CD4-positive, alpha-beta T cell treated with Interleukin-21 for 1 hour (primary cell): Measurements from ENCODE around the gene KRT36.

ENCODE experiments used
- DNase-seq: peaks from one replicate; pipeline ENCODE4 v3.0.0-alpha.2; 2020

Gene KRT36

DNA sequence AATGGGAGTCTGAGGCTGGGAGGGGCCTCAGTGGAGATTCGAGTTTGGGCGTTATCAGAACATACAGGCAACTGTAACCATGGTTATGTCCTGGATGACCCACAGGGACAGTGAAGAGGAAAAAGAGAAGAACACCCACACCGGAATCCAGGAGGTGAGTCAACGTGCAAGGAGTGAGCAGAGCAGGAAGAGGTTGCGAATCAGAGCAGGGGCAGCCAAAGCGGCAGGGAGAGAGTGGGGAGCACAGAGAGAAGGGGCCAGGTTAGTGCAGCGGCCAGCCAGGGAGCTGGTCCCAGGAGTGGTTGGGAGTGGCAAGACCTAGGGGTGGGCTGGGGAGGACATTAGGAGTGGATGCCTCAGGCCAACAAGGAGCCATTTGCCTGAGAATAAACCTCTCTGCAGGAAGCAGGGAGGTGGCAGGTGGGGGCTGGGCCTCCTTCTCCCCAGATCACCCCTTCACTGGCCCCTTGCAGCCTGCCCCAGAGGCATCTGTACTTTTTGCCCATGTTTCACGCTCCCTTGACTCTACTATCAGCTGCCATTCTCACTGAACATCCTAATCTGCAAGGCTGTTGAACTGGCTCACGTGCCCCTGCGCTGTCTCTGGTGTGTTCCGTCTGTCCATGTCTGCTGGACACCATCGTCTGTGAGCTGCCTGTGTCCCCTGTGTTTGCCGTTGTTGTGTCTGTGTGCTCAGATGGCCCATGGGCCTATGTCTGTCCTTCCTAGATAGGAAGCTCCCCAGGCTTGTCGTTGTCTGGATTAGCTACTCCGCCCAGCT, 10.6 kb upstream of the KRT36 start:
- no peak for DNase-seq

DNA sequence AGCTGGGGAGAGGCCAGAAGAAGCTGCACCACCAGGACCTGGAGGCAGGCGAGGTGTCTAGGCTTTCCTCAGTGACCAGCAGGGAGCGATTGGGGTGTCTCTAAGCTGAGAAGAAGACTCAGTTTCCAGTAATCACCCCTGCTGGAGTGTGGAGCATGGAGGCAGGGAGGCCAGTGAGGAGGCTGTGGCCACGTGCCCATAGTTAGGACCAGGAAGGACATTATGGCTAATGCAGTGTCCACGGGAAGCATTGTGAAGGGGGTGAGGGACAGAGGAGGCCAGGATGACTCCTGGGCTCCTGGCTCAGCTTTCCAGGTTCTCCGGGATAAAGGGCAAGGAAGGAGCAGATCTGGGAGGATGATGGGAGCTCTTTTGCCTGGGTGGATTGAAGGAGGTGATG, 10.0 kb upstream of the KRT36 start:
- no peak for DNase-seq

DNA sequence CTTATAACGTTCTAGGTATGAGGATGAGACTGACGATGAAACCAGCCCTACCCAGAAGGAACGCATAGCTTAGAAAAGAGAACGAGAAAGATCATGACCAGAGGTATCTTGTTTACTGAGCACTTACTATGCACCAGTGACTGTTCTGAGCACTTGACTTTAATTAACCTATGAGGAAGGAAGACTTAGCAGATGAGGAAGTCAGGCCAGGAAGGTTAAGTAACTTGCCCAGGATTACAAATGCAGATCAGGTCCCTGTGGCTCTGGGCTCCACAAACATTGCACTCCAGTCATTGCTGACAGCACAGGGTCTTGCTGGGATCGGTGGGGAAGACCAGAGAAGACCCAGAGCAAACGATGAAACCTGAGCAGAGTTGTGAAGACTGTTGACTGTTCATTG, 8.6 kb upstream of the KRT36 start:
- no peak for DNase-seq

DNA sequence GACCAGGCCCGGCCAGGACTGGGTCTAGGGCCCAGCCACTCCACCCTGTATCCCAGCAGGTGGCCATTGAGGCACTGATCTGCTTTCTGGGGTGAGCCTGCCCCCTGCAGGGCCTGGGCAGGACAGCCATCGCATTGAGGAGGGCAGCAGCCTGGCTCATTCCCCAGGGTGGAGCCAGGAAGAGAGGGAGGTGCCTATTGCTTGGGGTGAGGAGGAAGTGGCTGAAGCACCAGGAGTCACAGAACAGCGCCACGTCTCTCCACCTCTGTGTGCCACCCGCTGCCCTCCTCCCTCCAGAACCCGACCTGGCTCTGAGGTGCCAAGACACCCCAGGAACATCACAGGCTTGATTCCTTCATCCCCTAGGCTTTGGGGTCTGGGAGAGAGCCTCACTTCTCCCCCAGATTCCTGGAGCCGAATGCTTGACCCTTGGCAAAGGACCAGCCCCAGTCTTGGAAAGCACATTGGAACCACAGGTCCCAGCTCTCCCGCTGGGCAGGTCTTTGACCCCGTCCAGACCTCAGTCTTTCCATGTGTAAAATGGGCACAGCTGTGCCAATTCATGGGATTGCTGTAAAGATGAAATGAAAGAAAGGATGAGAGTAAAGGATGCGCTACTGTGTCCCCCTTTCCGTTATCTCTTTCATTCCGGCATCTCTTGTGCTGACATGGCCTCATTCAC, 7.2 kb upstream of the KRT36 start:
- DNase-seq = peak; percentile 71

DNA sequence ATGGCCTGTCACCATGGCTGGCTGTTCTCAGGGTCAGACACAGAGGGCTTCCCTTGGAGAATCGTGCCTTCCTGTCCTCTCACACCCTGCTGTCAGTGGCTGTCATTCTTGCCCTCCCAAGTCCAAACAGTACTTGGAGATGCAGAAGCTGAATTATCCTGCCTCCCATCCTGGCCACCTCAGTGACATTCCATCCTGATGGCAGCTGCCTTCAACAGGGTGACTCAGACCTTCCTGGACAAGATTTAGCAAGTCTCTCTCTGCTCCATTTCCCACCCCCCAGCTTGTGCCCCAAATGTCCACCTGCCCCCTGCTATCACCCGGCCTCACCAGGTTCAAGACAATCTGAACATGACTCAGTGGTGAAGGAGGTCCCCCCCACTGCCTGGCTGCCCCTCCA, 4.8 kb upstream of the KRT36 start:
- DNase-seq = no peak

DNA sequence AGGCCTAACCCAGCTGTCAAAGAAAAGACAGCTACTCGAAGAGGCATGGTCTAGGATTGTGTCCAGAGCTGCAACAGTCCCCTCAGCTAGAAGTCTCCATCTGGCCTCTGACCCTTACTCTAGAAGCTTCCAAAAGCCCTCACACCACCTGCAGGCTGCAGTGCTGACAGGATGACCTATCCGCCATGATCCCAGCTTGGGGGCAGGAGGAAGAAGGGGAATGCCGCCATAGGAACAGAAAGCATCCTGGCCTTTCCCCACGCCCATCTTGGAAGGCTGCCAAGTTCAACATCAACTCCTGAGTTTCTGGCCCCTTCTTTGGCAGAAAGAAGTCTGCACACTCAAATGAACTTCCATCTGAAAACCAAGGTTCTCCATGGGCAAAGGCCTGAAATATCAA, 3.1 kb upstream of the KRT36 start:
- no peak for DNase-seq

DNA sequence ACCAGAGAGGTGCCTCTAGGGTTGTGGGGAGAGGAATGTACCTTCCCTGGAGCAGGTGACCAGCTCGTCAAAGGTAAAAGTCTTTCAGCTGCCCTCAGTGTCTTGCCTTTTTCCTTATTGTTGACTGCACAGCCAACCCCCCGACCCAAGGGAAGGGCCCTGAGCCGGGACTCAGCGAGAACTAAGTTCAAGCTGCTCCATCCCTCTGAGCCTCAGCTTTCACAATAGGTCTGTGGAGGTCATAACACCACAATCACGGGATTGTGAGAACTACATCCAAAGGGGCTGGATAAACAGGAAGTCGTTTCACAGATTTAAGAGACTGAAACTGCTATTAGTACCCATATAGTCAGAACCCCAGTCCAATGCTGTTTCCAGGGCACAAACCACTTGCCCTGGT, 2.6 kb upstream of the KRT36 start:
- DNase-seq = no peak

DNA sequence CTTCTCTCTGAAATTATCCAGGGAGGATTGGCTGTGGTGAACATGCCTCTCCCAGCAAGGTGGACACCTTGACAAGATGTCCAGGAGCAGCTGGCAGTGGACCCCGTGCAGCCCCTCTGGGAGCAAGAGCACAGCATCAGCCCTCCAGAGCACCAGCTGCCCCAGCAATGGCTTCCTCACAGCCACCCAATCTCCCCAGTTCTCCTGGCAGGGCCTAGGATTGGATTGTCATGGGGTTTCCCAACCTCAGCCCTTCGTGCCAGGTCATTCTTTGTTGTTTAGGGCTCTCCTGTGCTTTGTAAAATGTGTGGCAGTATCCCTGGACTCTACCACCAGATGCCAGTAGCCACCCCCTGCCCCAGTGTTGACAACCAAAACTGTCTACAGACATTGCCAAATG, 1.8 kb upstream of the KRT36 start:
- DNase-seq = no peak

DNA sequence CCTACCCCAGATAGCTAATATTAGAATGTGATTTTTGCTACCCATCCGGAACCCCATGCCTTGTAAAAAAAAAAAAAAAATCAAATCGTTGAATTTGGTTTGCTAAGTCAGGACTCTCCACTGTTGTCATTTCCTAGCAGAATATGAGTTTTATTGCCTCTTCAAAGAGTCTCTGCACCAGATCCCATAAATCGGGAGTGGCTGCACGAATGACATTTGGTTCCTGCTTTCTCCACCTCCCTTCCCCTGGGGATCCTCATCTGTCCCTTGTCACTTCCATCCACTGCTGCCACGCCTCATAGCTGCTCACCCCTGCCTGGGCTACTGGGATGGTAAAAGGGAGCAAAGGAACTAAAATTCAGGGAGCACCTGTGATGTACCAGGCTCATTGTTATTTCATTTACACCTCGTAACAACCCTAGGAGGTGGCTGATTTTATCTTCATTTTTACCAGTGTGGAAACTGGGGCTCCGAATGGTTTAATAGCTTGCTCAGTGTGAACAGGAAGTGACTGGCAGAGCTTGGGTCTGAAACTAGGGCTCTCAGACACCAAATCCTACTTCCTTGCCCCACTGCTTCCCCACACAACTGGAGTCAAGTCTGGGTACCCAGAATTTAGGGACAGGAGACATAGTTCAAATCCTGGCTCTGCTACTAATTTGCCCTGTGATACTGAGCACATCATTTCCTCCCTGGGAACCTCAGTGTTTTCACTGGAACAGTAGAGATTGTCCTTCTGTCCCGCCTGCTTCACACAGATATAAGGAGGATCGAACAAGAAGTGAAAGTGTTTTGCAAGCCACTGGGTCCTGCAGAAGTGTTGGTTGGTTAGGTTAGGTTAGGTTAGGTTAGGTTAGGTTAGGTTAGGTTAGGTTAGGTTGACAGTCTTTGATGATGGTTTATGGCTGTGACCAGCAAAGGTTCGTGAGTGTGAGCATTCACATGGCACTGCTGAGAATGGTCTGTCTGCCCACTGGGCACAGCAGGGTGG, 585 bp upstream of the KRT36 start:
- DNase-seq = no peak

DNA sequence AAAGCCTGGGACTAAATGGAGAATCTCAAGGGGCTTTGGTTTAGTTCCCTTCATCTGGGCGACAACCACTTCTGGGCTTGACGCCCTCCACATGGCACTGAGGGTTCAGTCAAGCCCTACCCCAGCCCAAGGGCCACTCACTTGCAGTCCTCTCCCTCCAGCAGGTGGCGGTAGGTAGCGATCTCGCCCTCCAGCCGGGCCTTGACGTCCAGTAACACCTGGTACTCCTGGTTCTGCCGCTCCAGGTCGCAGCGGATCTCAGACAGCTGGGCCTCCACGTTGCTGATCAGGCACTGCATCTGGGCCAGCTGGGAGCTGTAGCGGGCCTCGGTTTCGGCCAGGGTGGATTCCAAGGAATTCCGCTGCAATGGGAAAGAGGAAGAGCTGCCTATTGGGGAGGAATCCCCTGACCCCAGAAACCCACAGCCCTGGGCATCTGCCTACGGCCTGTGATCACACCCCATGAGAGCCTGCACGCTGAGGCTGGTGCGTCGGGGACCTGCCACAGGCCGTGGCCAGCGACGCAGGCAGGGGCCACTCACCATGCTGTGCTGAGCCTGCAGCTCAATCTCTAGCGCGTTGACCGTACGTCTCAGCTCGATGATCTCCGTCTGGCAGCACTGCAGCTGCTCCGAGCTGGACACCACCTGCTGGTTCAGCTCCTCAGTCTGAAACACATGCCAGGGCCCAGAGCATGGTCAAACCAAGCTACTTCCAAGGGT, 2.7 kb downstream of the KRT36 start:
- no peak for DNase-seq

DNA sequence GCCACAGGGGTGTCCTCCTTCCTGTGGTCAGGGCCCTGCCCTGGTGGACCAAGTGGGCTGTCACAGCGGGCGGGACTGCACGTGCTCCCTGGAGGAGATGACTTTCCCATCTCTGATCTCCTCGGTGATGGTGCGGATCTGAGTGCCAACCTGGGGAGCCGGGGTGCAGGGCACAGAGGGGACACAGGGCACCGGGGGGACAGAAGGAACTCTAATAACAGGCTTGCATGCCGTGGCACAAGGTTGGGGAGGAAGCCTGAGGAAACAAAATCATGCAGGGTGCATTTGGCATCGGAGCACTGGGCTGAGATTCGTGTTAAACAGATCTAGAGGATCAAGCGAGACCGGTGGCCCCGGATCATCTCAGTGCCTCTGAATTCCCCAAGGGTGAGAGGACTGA, 3.4 kb downstream of the KRT36 start:
- no peak for DNase-seq

DNA sequence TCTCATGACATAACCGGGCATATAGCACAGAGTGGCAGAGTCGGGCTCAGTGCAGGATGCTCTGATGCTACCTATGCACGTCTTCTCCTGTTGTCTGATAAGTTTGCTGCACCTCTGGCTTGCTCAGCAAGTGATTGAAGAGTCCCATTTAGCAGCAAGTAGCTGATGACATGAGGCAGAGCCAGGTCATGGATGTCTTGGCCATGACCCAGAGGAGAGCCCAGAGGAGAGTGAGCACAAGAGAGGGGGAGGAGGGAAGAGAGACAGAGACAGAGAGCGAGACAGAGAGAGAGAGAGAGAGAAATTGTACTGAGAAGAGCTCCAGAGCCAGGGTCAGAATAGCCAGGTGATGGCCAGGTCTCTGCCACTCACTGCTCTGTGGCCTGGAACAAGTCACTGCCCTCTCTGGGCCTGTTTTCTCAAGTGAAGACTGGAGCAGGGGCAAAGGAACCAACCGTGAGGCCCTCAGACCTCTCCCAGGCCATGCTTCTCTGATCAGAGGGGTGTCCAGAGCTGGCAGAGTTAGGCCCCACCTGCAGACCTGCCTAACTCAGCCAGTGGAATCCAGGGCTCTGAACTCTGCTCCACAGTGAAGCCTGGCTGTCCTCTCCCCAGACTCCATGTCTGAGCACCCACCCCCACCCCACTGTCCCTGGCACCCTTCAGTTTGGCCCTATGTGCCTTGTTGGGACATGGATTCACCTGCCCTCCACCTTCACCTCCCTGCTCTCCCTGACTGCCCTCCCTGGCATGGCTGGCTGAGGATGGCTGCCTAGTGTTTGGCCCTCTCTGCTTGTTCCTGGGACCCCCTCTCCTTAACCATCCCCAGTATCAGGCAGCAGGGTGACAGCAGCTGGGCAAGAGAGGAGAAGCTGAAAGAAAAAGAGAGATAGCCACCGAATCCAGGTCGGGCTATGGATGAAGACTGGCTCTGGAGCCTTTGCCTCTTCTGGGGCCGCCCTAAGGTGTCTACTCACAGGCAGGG, 4.5 kb downstream of the KRT36 start:
- no peak for DNase-seq

DNA sequence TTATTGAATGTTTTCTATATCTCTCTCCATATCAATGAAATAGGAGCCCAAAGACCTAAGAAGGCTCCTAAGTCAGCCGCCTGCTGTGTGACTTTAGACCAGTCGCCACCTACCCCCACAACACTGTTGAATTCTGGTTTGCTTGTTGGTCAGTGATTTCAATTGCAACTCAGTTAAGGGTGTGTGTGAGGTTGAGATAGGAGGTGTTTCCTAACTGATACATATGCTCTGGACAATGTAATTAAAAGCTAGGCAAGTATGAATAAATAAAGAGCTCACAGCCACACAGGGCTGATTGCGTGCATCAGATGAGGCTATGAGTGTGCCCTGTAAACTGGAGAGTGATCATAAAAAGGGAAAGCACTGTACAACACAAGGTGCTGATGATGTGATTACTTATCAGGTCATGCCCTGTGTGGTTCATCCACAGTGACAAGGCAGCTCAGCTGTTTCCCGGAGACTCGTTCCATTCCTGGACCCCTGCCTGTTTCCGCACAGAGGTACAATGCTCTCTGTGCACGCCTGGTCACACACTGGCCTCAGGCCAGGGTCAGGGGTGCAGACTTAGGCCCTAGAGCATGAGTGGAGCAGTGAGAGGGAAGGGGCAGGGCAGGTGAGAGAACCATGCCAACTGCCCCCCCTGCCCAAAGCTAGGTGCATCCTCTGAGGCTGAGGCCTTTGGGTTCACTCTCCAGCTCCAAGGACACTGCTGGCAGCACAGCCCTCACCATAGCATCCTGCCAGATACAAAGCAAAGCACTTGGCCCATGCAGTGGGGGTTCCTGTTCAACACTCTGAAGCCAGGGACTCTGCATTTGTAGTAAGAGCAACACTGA, 5.5 kb downstream of the KRT36 start:
- DNase-seq = no peak

DNA sequence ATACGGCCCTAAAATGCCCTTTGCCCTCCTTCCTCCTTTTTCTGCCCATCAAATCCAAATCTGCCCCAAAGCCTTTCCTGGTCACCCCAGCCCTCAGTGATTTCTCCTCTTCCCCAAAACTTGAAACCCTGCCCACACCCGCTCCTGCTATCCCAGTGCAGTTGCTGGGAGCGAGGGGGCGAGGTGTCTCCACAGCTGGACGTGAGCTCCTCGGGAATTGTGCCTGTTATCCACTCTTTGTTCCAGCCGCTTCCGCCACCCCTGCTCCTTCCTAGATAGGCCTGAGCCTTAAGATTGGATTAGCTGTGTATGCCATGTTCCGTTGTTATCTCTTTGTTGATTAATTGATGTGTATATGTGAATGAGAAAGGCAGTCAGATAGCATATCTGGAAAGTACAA, 6.2 kb downstream of the KRT36 start:
- DNase-seq = no peak

DNA sequence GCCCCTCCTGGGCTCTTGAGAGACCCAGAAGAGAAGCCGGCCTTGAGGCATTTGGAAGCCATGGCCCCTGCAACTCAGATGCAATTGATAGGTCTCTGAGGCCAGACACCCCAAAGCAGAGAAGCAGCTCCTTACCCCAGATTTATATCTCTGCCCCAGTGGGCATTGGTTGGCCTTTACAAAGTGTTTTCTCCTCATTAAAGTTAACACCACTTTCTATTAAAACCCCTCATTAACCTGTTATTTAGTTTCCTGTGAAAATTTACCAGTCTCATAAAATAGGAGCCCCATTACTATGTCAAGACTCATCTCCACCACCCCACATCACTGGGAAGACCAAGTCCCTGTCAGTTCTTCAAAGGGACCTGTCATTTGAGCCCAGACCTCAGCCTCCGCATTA, 8.7 kb downstream of the KRT36 start, which contains the start of gene KRT35:
KRT35 (minus strand) TSS at position 116 of the 400 bp plus-strand sequence; CDS start at position 62, 54 bp downstream.
- no peak for DNase-seq

DNA sequence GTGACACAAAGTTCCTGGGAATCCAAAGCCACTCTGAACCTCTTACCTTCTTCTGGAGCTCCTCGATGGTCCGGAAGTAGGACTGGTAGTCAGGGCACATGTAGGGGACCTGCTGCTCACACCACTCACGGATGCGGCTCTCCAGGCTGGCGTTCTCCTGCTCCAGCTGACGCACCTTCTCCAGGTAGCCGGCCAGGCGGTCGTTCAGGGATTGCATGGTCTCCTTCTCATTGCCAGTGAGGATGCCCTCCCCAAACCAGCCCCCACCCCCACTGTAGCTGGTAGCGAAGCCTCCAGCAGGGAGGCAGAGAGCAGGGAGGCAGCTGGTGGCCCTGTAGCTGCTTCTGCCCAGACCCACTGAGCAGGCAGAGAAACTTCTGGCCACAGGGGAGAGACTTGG, 9.1 kb downstream of the KRT36 start:
- DNase-seq = no peak

DNA sequence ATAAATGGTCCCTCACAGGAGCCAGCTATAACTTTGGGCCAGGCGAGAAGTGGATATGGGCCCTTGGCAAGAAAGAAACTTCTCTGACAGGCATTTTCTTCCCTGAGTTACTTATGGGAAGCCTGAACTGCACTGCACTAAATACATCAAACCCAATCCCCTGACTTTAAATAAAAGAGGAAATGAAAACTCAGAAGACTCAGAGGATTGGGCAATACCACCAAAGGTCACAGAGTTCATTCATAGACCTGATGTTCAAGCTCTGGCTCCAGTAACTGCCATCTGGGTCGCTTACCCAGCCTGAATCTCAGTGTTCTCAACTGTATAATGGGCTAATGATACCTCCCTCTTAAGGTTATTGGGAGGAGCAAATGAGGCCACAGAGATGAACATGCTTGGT, 9.6 kb downstream of the KRT36 start:
- DNase-seq = no peak

DNA sequence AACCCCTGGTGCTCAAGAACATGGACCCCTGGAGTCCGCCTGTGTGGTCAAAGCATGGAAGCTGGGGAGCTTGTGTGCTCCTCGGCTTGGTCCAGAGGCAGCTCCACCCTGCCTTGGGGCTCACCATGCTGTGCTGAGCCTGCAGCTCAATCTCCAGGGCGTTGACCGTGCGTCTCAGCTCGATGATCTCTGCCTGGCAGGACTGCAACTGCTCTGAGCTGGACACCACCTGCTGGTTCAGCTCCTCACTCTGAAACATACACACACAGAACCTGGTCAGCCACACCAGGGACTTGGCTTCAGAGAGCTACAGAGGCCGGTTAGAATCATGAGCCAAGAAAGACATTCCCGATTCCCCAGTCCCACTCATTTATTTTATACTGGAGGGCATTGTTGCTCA, 11.5 kb downstream of the KRT36 start:
- DNase-seq = no peak

DNA sequence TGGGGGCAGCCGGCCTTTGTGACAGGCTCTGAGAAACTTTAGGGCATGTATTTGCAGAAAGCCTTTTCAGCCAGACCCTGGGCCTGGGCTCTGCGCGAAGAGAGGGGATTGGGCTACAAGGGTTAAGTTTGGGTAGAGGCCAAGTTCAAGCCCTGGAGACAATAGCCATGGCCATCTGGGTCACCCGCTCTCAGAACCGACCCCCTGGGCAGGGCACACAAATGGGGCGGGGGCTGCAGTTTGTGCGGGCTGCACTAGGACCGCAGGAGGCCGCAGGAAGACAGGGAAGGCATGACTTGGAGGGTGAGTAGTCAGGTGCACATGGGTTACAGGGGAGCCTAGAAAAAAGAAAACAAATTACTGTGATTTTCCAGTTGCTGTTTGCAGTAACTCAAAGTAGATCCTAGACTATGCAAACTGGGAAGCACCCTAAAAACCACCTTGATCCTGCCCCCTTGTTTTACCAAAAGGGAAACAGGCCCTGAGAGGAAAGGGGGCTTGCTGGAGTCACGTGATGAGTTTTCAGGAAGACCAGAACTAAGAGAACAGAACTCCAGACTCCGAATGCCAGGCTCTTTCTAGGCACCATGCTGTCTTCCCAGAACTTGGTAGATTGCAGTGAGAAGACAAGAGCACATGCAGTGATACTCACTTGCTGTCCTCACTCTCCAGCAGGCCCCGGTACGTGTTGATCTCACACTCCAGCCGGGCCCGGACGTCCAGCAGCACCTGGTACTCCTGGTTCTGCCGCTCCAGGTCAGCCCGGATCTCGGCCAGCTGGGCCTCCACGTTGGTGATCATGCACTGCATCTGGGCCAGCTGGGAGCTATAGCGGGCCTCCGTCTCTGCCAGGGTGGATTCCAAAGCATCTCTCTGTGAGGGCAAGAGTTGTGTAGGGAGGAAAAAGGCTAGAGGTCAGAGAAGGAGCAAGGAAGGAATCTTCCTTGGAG, 12.6 kb downstream of the KRT36 start:
- DNase-seq = no peak
